HG02571 (cell line): ENCODE results near the gene TMEM140.
A peak's percentile ranks its signal among the peaks of the same experiment; 100 is the strongest.
"Not testable (repeated sequence)": the region's sequence is repeated elsewhere in the genome, so short reads cannot be mapped to it uniquely, and the experiment has no call there.

ENCODE experiments used
- ATAC-seq: cut with Tn5 transposase; IDR thresholded peaks from one replicate; pipeline ENCODE4 v1.9.1; 2021; ENCODE audit warnings: mild to moderate bottlenecking, moderate library complexity; ENCODE audit not compliant: unreplicated experiment

TMEM140 gene

GRCh38 chr7:135147899-135148721, at the start of gene TMEM140:
Gene TMEM140, plus strand, starts transcription at chr7:135148072. Its CDS starts 16,370 bp downstream, at chr7:135164442.
- peak; percentile 69 for ATAC-seq

- ATAC-seq: no peak
Observed at GRCh38 chr7:135098391-135098790, 49.5 kb upstream of the TMEM140 start.

GRCh38 chr7:135100856-135101255, 47.0 kb upstream of the TMEM140 start:
- no peak for ATAC-seq

GRCh38 chr7:135102372-135102771, 45.5 kb upstream of the TMEM140 start:
- peak; percentile 68 for ATAC-seq

- no peak for ATAC-seq
Observed at GRCh38 chr7:135109562-135109961, 38.3 kb upstream of the TMEM140 start.

- ATAC-seq: no peak
Observed at GRCh38 chr7:135109976-135110375, 37.9 kb upstream of the TMEM140 start.

- no peak for ATAC-seq
Observed at GRCh38 chr7:135111379-135111778, 36.5 kb upstream of the TMEM140 start.

GRCh38 chr7:135114622-135115021, 33.2 kb upstream of the TMEM140 start:
- ATAC-seq: no peak

GRCh38 chr7:135117096-135117495, 30.8 kb upstream of the TMEM140 start:
- ATAC-seq: no peak

GRCh38 chr7:135121868-135122267, 26.0 kb upstream of the TMEM140 start:
- ATAC-seq: no peak

GRCh38 chr7:135124631-135125030, 23.2 kb upstream of the TMEM140 start:
- not testable (repeated sequence) for ATAC-seq

GRCh38 chr7:135128931-135129330, 18.9 kb upstream of the TMEM140 start:
- no peak for ATAC-seq

- ATAC-seq: no peak
Observed at GRCh38 chr7:135129579-135129978, 18.3 kb upstream of the TMEM140 start.

GRCh38 chr7:135143885-135144668, 3.8 kb upstream of the TMEM140 start:
- no peak for ATAC-seq

- ATAC-seq: no peak
Observed at GRCh38 chr7:135147341-135147898, 452 bp upstream of the TMEM140 start.

GRCh38 chr7:135150072-135150782, 2.4 kb downstream of the TMEM140 start:
- no peak for ATAC-seq

GRCh38 chr7:135151132-135151531, 3.3 kb downstream of the TMEM140 start:
- ATAC-seq: no peak

GRCh38 chr7:135151533-135151932, 3.7 kb downstream of the TMEM140 start:
- no peak for ATAC-seq

- ATAC-seq: no peak
Observed at GRCh38 chr7:135152442-135152841, 4.6 kb downstream of the TMEM140 start.

GRCh38 chr7:135154734-135155133, 6.9 kb downstream of the TMEM140 start:
- no peak for ATAC-seq

- ATAC-seq: no peak
Observed at GRCh38 chr7:135156290-135156689, 8.4 kb downstream of the TMEM140 start.
